LNCAP (cell line): ENCODE data around the gene SLC7A1.

Source experiments
- CTCF ChIP-seq: fragments of 450-650 bp; IDR thresholded peaks from 2 replicates; pipeline ENCODE4 v1.5.1; 2017; ENCODE audit warnings: mild to moderate bottlenecking

SLC7A1 gene

GRCh38 chr13:29527511-29527910 is 68.0 kb downstream of the SLC7A1 start:
- TF ChIP-seq CTCF = no peak

- no peak for TF ChIP-seq CTCF
Observed at GRCh38 chr13:29526741-29527140, 68.7 kb downstream of the SLC7A1 start.

GRCh38 chr13:29525757-29526156 is 69.7 kb downstream of the SLC7A1 start:
- no peak for TF ChIP-seq CTCF

- no peak for TF ChIP-seq CTCF
Observed at GRCh38 chr13:29524641-29525040, 70.8 kb downstream of the SLC7A1 start.

- TF ChIP-seq CTCF = no peak
Observed at GRCh38 chr13:29524176-29524575, 71.3 kb downstream of the SLC7A1 start.

- no peak for TF ChIP-seq CTCF
Observed at GRCh38 chr13:29523199-29523961, 72.1 kb downstream of the SLC7A1 start.

GRCh38 chr13:29522044-29522685 is 73.3 kb downstream of the SLC7A1 start:
- no peak for TF ChIP-seq CTCF
